ENCODE measurements around the gene FNTB.
"Not testable (repeated sequence)": the region's sequence is repeated elsewhere in the genome, so short reads cannot be mapped to it uniquely, and the experiment has no call there.

Gene FNTB

GRCh38 chr14:65019944-65020566 is 33.4 kb downstream of the FNTB start:
- DNase-seq (ENCODE audit: low spot score), result peak; percentile 71

- DNase-seq (ENCODE audit: low spot score), result no peak
These were observed 38.3 kb downstream of the FNTB start for GRCh38 chr14:65024957-65025356.

- no peak for DNase-seq (ENCODE audit: low spot score)
These were observed 39.1 kb downstream of the FNTB start for GRCh38 chr14:65025818-65026217.

- no peak for DNase-seq (ENCODE audit: low spot score)
These were observed 39.8 kb downstream of the FNTB start for GRCh38 chr14:65026526-65026925.

- DNase-seq (ENCODE audit: low spot score), result no peak
These were observed 40.6 kb downstream of the FNTB start for GRCh38 chr14:65027127-65027799.

- DNase-seq (ENCODE audit: low spot score), result no peak
These were observed 42.2 kb downstream of the FNTB start for GRCh38 chr14:65028937-65029336.

- DNase-seq (ENCODE audit: low spot score), result not testable (repeated sequence)
These were observed 44.6 kb downstream of the FNTB start for GRCh38 chr14:65031321-65031720.

GRCh38 chr14:65032319-65032718 is 45.6 kb downstream of the FNTB start:
- DNase-seq (ENCODE audit: low spot score), result no peak

GRCh38 chr14:65033181-65033580 is 46.5 kb downstream of the FNTB start:
- DNase-seq (ENCODE audit: low spot score), result no peak

- no peak for DNase-seq (ENCODE audit: low spot score)
These were observed 47.3 kb downstream of the FNTB start for GRCh38 chr14:65034021-65034420.

GRCh38 chr14:65035049-65035448 is 48.4 kb downstream of the FNTB start:
- no peak for DNase-seq (ENCODE audit: low spot score)

- no peak for DNase-seq (ENCODE audit: low spot score)
These were observed 52.3 kb downstream of the FNTB start for GRCh38 chr14:65038966-65039365.

- no peak for DNase-seq (ENCODE audit: low spot score)
These were observed 54.2 kb downstream of the FNTB start for GRCh38 chr14:65040666-65041433.

- DNase-seq (ENCODE audit: low spot score), result no peak
These were observed 54.8 kb downstream of the FNTB start for GRCh38 chr14:65041434-65041915.

GRCh38 chr14:65042296-65042695 is 55.6 kb downstream of the FNTB start:
- DNase-seq (ENCODE audit: low spot score), result no peak

- no peak for DNase-seq (ENCODE audit: low spot score)
These were observed 56.2 kb downstream of the FNTB start for GRCh38 chr14:65042731-65043372.

- no peak for DNase-seq (ENCODE audit: low spot score)
These were observed 57.3 kb downstream of the FNTB start for GRCh38 chr14:65043893-65044595.

GRCh38 chr14:65044596-65044959 is 57.9 kb downstream of the FNTB start:
- no peak for DNase-seq (ENCODE audit: low spot score)

GRCh38 chr14:65045006-65045405 is 58.3 kb downstream of the FNTB start:
- DNase-seq (ENCODE audit: low spot score), result no peak

GRCh38 chr14:65045709-65046108 is 59.0 kb downstream of the FNTB start:
- no peak for DNase-seq (ENCODE audit: low spot score)

GRCh38 chr14:65052832-65053231 is 66.1 kb downstream of the FNTB start:
- no peak for DNase-seq (ENCODE audit: low spot score)

- no peak for DNase-seq (ENCODE audit: low spot score)
These were observed 66.8 kb downstream of the FNTB start for GRCh38 chr14:65053466-65053865.
